Upper lobe of right lung (tissue), 1 donor: ENCODE data around the gene SPECC1L. TPM values are rescaled to one million over a fixed set of nuclear protein-coding genes. Genes with fewer than 3 reads are reported as not detected.

Source experiments
- ATAC-seq: fragments of 200-7000 bp; cut with Tn5 transposase; one replicate; pipeline ENCODE4 v1.9.1; 2020; ENCODE audit warnings: mild to moderate bottlenecking, moderate library complexity
- DNase-seq: peaks from one replicate; pipeline ENCODE4 v3.0.0-alpha.2; 2020
- H3K27ac ChIP-seq: fragments of 200-600 bp; one replicate; pipeline ENCODE4 v1.8.0; 2022
- H3K27me3 ChIP-seq: fragments of 200-600 bp; one replicate; pipeline ENCODE4 v1.8.0; 2022; ENCODE audit warnings: mild to moderate bottlenecking
- H3K36me3 ChIP-seq: fragments of 200-600 bp; one replicate; pipeline ENCODE4 v1.8.0; 2022
- H3K4me1 ChIP-seq: fragments of 200-600 bp; one replicate; pipeline ENCODE4 v1.8.0; 2022
- H3K4me3 ChIP-seq: fragments of 200-600 bp; one replicate; pipeline ENCODE4 v1.8.0; 2022; ENCODE audit warnings: mild to moderate bottlenecking
- H3K9me3 ChIP-seq: fragments of 200-600 bp; one replicate; pipeline ENCODE4 v1.8.0; 2022
- intact Hi-C: fragments of 100-400 bp; cut with DNase I; formaldehyde crosslinking; loops from one replicate; pipeline ENCODE4 v1.11.0; 2022
- total RNA-seq: library from RNA; stranded (reverse); fragmentation: NEBNext Ultra II Directional; extraction: Animal tissue kit (Norgen Biotek cat#: 25700); gene quantifications from one replicate; pipeline ENCODE4 v1.2.1, GENCODE V29; 2021
- TF ChIP-seq, protein P1 (sequence below): fragments of 200-600 bp; IDR thresholded peaks from one replicate; pipeline ENCODE4 v1.8.0; 2022; ENCODE audit warnings: antibody characterized with exemption
- donor health status: DM: no; HTN: yes; CAD: no; lungs with severe emphysema.

Gene SPECC1L
- total RNA-seq, 1 donor from 2014 or later: 87.1 TPM

DNA sequence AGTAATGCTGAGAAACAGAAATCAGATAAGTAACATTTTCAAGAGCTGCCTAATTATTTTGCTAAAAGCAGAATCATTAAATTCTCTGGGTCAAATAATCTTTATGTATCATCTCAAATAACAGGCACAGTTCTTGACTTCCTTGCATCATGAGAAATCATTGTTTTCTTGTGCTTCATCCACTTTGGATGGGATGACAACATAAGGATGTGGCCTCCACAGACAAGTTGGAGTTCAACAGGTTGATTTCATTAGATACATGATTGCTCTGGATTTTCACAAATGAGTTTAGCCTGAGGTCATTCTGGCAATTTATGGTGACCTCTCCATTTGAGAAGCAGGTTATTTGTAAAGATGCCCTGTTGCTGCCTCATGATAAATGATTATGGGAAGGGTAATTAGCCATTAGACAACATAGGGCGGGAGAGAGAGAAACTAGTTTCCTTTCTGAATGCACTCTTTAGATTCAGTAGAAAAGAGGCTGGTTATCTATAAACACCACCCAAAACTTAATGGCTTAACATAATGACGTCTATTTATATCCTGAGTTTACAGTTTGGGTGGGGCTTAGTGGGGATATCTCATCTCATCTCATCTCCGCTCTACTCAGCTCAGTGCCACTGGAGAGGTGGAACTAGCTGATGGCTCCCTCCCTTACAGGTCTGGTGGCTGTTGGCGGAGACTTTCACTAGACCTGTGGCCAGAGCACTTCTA, 121.7 kb downstream of the SPECC1L start:
- H3K27me3 ChIP-seq: no peaks in the 10 kb centered on the region
- H3K36me3 ChIP-seq: peaks cover 22% of the 10 kb centered on the region
- H3K4me1 ChIP-seq: peaks cover 43% of the 10 kb centered on the region
- peak overlapping the region; percentile 62 for H3K27ac ChIP-seq
- DNase-seq (no peak), ATAC-seq (peak; percentile 22)
- no peak overlapping the region for H3K4me3 ChIP-seq
- intact Hi-C loops: no loop called here
- TF ChIP-seq, protein P1, sequence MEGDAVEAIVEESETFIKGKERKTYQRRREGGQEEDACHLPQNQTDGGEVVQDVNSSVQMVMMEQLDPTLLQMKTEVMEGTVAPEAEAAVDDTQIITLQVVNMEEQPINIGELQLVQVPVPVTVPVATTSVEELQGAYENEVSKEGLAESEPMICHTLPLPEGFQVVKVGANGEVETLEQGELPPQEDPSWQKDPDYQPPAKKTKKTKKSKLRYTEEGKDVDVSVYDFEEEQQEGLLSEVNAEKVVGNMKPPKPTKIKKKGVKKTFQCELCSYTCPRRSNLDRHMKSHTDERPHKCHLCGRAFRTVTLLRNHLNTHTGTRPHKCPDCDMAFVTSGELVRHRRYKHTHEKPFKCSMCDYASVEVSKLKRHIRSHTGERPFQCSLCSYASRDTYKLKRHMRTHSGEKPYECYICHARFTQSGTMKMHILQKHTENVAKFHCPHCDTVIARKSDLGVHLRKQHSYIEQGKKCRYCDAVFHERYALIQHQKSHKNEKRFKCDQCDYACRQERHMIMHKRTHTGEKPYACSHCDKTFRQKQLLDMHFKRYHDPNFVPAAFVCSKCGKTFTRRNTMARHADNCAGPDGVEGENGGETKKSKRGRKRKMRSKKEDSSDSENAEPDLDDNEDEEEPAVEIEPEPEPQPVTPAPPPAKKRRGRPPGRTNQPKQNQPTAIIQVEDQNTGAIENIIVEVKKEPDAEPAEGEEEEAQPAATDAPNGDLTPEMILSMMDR: no peak
- no peaks in the 10 kb centered on the region for H3K9me3 ChIP-seq

DNA sequence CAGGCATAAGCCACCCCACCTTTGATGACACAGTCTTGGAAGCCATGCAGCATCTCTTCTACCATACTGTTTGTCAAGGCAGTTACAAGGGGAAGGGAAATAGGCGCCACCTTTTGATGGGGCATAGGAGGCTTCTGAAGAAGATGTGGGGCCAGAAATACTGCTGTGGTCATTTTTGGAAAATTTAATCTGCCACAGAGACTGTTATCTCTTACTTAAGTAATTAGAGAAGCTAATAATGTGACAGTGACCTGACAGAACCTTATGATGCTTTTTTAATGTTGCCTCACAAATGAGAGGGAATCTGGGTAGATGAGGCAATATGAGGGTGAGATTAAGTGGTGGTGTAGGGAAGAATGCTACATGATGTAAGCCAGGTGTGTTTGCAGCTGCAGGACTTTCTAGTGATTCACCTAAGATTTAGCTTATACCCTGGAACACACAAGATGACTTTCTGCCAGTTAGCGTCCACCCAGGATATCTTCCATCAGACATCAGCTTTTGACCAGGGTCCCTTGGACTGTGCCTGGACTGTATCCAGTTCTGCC, 122.5 kb downstream of the SPECC1L start:
- DNase-seq (no peak), ATAC-seq (no peak)
- peaks cover 26% of the 10 kb centered on the region for H3K36me3 ChIP-seq

DNA sequence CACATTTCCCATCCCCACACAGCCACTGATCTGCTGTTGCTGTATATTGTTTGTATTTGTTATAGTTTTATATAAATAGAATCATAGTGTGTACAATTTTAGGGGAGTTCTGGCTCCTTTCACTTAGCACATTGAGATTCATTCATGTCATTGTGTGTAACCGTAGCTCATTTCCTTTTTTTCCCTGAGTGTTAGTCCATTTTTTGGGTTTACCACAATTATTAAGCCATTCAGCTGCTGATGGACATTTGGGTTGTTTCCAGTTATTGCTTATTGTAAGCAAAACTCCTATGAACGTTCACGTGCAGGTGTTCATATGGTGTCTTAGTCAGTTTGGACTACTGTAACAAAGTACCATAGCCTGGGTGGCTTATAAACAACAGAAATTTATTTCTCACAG, 123.2 kb downstream of the SPECC1L start:
- Histone ChIP-seq H3K27me3 (no peaks in the 10 kb centered on the region), H3K4me3 (no peak overlapping the region), H3K4me1 (peaks cover 43% of the 10 kb centered on the region), H3K9me3 (no peaks in the 10 kb centered on the region), H3K27ac (no peak overlapping the region), H3K36me3 (peaks cover 34% of the 10 kb centered on the region)
- TF ChIP-seq, protein P1: no peak
- no peak for ATAC-seq
- no peak for DNase-seq
- intact Hi-C loops: no loop called here

More for the DNA sequence above, 122.5 kb downstream of the SPECC1L start:
- peaks cover 43% of the 10 kb centered on the region for H3K4me1 ChIP-seq
- no peak overlapping the region for H3K4me3 ChIP-seq
- TF ChIP-seq, protein P1: no peak
- no peaks in the 10 kb centered on the region for H3K27me3 ChIP-seq
- H3K27ac ChIP-seq: peak overlapping the region; percentile 6
- no peaks in the 10 kb centered on the region for H3K9me3 ChIP-seq
- intact Hi-C loops: no loop called here

DNA sequence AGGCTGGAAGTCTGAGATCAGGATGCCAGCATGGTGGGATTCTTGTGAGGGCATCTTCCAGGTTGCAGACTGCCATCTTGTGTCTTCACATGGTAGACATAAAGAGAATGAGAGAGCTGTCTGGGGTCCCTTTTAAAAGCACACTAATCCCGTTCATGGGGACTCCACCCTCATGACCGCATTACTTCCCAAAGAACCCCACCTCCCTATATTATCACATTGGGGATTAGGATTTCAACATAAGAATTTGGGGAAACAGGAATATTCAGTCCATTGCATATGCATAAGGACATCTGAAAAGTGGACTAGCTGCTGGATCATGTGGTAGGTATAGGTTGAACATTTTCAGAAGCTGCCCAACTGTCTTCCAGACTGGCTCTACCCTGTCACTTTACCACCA, 123.6 kb downstream of the SPECC1L start:
- Histone ChIP-seq H3K27me3 (no peaks in the 10 kb centered on the region), H3K4me1 (peaks cover 42% of the 10 kb centered on the region), H3K9me3 (no peaks in the 10 kb centered on the region), H3K4me3 (no peak overlapping the region), H3K36me3 (peaks cover 34% of the 10 kb centered on the region), H3K27ac (no peak overlapping the region)
- ATAC-seq (no peak), DNase-seq (no peak)
- intact Hi-C loops: no loop called here
- TF ChIP-seq, protein P1: no peak

DNA sequence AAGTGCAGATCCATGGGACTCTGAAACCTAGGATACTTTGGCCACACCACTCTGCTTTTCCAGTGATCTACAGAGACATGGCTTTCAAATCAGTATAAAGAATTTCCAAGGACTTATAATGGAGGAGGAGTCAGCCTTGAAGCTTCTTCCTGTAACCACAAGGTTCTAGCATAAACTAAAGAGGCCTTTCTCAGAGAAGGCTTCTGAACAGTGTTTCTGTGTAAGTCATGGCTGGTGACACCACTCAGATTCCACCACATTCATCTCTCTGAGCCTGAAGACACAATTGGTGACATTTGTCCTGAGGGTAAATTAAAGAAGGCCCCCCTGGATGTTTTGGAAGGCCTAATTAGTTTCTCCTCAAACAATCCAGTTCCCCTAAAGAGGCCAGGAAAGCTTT, 127.8 kb downstream of the SPECC1L start:
- Histone ChIP-seq H3K9me3 (no peaks in the 10 kb centered on the region), H3K4me1 (peaks cover 39% of the 10 kb centered on the region), H3K27ac (no peak overlapping the region), H3K36me3 (peaks cover 34% of the 10 kb centered on the region), H3K4me3 (no peak overlapping the region), H3K27me3 (no peaks in the 10 kb centered on the region)
- intact Hi-C loops: no loop called here
- TF ChIP-seq, protein P1: no peak
- no peak for ATAC-seq
- no peak for DNase-seq
